Lower lobe of right lung (tissue), 2 donors: ENCODE results near the gene PSG1. TPM values are rescaled to one million over a fixed set of nuclear protein-coding genes. Genes with fewer than 3 reads are reported as not detected.
"Not testable (repeated sequence)": the region's sequence is repeated elsewhere in the genome, so short reads cannot be mapped to it uniquely, and the experiment has no call there.

Source experiments
- ATAC-seq, 2 donors: fragments of 200-7000 bp; cut with Tn5 transposase; one replicate each; pipeline ENCODE4 v1.9.1; 2020 to 2022; ENCODE audit warnings: mild to moderate bottlenecking in 2 of 2, moderate library complexity in 2 of 2
- DNase-seq: peaks from one replicate; pipeline ENCODE4 v3.0.0-alpha.2; 2020
- H3K27ac ChIP-seq: fragments of 200-600 bp; one replicate; pipeline ENCODE4 v1.8.0; 2022
- H3K27me3 ChIP-seq: fragments of 200-600 bp; one replicate; pipeline ENCODE4 v1.8.0; 2022; ENCODE audit warnings: low read depth
- H3K36me3 ChIP-seq: fragments of 200-600 bp; one replicate; pipeline ENCODE4 v1.8.0; 2022; ENCODE audit warnings: mild to moderate bottlenecking
- H3K4me1 ChIP-seq: fragments of 200-600 bp; one replicate; pipeline ENCODE4 v1.8.0; 2022
- H3K4me3 ChIP-seq: fragments of 200-600 bp; one replicate; pipeline ENCODE4 v1.8.0; 2022; ENCODE audit warnings: mild to moderate bottlenecking
- H3K9me3 ChIP-seq: fragments of 200-600 bp; one replicate; pipeline ENCODE4 v1.8.0; 2022
- intact Hi-C: fragments of 100-400 bp; cut with DNase I; formaldehyde crosslinking; loops from one replicate; pipeline ENCODE4 v1.11.0; 2022
- long read RNA-seq: library from polyadenylated mRNA; unstranded; transcript quantifications from one replicate; pipeline ENCODE4 v2.0.0, GENCODE V29; 2021
- total RNA-seq: library from RNA; stranded (reverse); fragmentation: NEBNext Ultra II Directional; extraction: Animal tissue kit (Norgen Biotek cat#: 25700); gene quantifications from one replicate; pipeline ENCODE4 v1.2.1, GENCODE V29; 2021
- TF ChIP-seq, protein P1 (sequence below): fragments of 200-600 bp; IDR thresholded peaks from one replicate; pipeline ENCODE4 v1.8.0; 2022; ENCODE audit warnings: antibody characterized with exemption, mild to moderate bottlenecking
- donor health status: DM: no; HTN: yes; CAD: no; lungs with severe emphysema.

The PSG1 gene
- total RNA-seq = not detected
- long read RNA-seq = 0 reads

- H3K27ac ChIP-seq = no peak within 1 kb of the TSS
- intact Hi-C loops = no loop called here
- DNase-seq (no peak), ATAC-seq (no peak)
- no peak within 1 kb of the TSS for H3K4me3 ChIP-seq
- no peaks in the 10 kb centered on the region for H3K4me1 ChIP-seq
- peaks cover 3% of the 10 kb centered on the region for H3K27me3 ChIP-seq
- no peaks in the 10 kb centered on the region for H3K9me3 ChIP-seq
- TF ChIP-seq, protein P1, sequence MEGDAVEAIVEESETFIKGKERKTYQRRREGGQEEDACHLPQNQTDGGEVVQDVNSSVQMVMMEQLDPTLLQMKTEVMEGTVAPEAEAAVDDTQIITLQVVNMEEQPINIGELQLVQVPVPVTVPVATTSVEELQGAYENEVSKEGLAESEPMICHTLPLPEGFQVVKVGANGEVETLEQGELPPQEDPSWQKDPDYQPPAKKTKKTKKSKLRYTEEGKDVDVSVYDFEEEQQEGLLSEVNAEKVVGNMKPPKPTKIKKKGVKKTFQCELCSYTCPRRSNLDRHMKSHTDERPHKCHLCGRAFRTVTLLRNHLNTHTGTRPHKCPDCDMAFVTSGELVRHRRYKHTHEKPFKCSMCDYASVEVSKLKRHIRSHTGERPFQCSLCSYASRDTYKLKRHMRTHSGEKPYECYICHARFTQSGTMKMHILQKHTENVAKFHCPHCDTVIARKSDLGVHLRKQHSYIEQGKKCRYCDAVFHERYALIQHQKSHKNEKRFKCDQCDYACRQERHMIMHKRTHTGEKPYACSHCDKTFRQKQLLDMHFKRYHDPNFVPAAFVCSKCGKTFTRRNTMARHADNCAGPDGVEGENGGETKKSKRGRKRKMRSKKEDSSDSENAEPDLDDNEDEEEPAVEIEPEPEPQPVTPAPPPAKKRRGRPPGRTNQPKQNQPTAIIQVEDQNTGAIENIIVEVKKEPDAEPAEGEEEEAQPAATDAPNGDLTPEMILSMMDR = no peak
- no peaks in the 10 kb centered on the region for H3K36me3 ChIP-seq
These were observed at the start of gene PSG1 for GRCh38 chr19:42879613-42880012. PSG1 (minus strand) TSS chr19:42879713; CDS start chr19:42879581, 132 bp downstream.

DNA sequence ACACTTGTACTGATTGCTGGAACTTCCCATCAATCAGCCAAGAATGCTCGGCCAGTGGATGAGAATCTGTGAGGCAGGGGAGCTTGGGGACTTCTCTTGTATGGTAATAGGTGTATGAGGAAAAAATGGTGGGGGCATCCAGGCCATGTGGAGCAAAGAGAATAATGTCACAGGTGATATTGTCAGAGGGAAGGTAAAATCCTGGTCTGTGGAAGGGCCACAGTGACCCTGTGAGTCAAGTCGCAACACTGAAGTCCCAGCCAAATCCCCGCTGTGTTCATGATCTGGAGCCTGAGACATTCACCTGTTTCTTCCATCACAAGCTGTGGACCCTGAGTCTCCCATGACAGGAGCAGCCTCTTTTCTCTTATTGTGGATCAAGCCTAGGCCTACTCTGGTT lies 49.4 kb upstream of the PSG1 start:
- H3K27ac ChIP-seq = no peak overlapping the region
- intact Hi-C loops = no loop called here
- TF ChIP-seq, protein P1 = no peak
- H3K9me3 ChIP-seq = no peaks in the 10 kb centered on the region
- no peaks in the 10 kb centered on the region for H3K27me3 ChIP-seq
- H3K4me1 ChIP-seq = no peaks in the 10 kb centered on the region
- ATAC-seq (no peak), DNase-seq (no peak)
- H3K4me3 ChIP-seq = no peak overlapping the region
- H3K36me3 ChIP-seq = no peaks in the 10 kb centered on the region

DNA sequence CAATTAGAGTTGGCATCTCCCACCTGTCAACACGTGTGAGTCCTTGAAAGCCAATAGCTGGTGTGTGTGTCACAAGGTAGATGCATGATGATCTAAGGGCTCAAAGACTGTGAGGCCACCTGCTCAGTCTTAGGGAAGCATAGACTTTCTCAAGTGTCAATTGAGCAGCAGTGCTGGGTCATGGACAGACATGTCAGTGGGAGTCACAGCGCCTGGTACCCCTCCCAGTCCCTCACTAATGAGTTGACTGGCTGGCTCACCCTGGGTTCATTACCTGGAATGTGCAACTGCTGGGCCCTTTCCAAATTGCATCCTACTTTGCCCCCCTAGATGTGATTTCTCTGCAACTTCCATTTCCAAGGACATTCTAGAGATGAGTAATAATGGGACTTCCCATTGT lies 47.3 kb upstream of the PSG1 start:
- no peaks in the 10 kb centered on the region for H3K9me3 ChIP-seq
- H3K4me1 ChIP-seq = no peaks in the 10 kb centered on the region
- H3K36me3 ChIP-seq = no peaks in the 10 kb centered on the region
- TF ChIP-seq, protein P1 = no peak
- no peak overlapping the region for H3K4me3 ChIP-seq
- no peaks in the 10 kb centered on the region for H3K27me3 ChIP-seq
- ATAC-seq = no peak
- H3K27ac ChIP-seq = no peak overlapping the region
- no peak for DNase-seq
- intact Hi-C loops = no loop called here

DNA sequence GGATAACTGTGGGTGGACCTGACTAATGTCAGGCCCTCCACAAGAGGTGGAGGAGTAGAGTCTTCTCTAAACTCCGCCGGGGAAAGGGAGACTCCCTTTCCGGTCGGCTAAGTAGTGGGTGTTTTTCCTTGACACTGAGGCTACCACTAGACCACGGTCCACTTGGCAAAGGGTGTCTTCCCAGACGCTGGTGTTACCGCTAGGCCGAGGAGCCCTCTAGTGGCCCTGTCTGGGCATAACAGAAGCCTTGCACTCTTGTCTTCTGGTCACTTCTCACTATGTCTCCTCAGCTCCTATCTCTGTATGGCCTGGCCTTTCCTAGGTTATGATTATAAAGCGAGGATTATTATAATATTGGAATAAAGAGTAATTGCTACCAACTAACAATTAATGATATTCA lies 43.6 kb upstream of the PSG1 start:
- H3K27me3 ChIP-seq, H3K4me1 ChIP-seq, intact Hi-C loops, H3K4me3 ChIP-seq, H3K36me3 ChIP-seq, DNase-seq, H3K9me3 ChIP-seq, ATAC-seq, H3K27ac ChIP-seq: not testable (repeated sequence)
- TF ChIP-seq, protein P1 = peak; percentile 49

DNA sequence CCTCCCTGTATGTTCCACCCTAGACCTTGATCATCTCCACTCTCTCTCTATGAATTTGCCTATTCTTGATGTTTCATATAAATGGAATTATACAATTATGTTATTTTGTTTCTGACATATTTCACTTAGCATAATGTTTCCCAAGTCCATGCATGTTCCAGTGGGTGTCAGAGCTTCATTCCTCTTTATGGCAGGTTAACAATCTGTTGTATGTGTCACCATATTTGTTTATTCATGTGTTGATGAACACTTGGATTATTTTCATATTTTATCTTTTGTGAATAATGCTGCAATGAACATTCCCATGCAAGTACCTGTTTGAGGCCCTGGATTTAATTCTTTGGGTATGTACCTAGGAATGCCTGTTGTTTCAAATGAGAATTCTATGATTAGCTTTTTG lies 41.5 kb upstream of the PSG1 start:
- DNase-seq, H3K9me3 ChIP-seq, H3K27ac ChIP-seq, H3K4me3 ChIP-seq, H3K36me3 ChIP-seq, H3K4me1 ChIP-seq, H3K27me3 ChIP-seq, ATAC-seq, intact Hi-C loops: not testable (repeated sequence)

- no peaks in the 10 kb centered on the region for H3K36me3 ChIP-seq
- no peak overlapping the region for H3K27ac ChIP-seq
- no peaks in the 10 kb centered on the region for H3K9me3 ChIP-seq
- H3K4me1 ChIP-seq = no peaks in the 10 kb centered on the region
- H3K27me3 ChIP-seq = no peaks in the 10 kb centered on the region
- TF ChIP-seq, protein P1 = no peak
- DNase-seq (no peak), ATAC-seq (no peak)
- H3K4me3 ChIP-seq = no peak overlapping the region
- intact Hi-C loops = no loop called here
These were observed 40.2 kb upstream of the PSG1 start for GRCh38 chr19:42919757-42920079.

- DNase-seq, H3K9me3 ChIP-seq, H3K4me1 ChIP-seq, H3K27ac ChIP-seq, H3K4me3 ChIP-seq, H3K27me3 ChIP-seq, H3K36me3 ChIP-seq, ATAC-seq, intact Hi-C loops: not testable (repeated sequence)
These were observed 39.7 kb upstream of the PSG1 start for GRCh38 chr19:42919070-42919756.

DNA sequence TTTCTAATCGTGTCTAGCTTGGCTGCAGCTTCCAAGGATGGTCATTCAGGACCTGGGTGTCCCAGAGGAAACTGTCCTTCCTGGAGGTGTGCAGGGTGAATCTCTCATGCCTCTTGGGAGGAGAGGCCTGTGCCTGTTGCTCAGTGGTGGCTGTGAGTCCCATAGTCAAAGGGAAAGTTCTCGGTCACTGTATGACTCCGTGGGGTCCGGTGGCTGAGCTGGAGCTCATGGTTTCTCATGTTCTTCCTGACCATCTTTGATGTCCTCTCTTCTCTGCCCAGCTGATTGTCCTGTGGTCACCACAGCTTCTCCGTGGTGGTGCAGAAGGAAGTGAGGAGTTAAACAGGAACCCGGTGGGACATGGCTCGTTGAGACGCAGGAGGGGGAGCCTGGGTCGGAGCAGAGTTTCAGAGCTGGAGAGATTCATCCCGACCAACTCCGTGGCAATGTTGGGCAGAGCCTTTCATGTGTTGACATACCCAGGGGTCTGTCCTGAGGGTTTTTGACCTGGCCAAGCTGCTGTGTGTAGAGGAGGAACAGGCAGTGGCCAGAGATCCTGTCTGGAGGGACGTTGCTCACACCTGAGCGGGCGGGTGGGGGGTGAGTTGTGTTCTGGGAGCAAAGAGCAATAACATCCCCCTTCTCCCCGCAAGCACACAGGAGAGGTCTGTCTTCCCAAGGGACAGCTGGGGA lies 39.0 kb upstream of the PSG1 start:
- H3K9me3 ChIP-seq, H3K27me3 ChIP-seq, DNase-seq, H3K36me3 ChIP-seq, intact Hi-C loops, ATAC-seq, H3K4me3 ChIP-seq, H3K27ac ChIP-seq, H3K4me1 ChIP-seq: not testable (repeated sequence)

DNA sequence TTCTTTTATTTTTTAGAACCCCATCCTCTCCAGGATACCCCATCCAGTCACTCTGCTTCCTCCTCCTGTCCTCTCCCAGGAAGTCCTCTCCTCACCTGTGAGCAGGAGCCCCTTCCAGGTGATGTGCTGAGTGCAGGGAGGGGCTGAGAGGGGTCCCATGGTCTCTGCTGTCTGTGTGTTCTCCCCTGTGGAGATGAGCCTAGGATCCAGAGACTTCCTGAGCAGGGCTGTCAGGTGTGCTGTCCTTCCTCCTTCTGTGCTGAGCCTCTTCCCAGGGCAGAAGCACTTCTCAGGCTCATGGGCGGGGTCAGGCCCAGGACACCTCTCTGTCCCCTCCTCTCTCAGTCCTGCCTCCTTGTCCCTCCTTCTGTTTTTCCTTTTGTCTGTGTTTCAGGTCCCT lies 38.1 kb upstream of the PSG1 start, which contains the start of gene PSG6:
TSS of gene PSG6 (minus strand) at position 261 of the 400 bp plus-strand sequence. CDS start at position 159, 102 bp downstream.
- H3K4me3 ChIP-seq, ATAC-seq, H3K36me3 ChIP-seq, H3K9me3 ChIP-seq, intact Hi-C loops, H3K27me3 ChIP-seq, H3K4me1 ChIP-seq, DNase-seq, H3K27ac ChIP-seq: not testable (repeated sequence)
